SK-N-DZ (cell line): ENCODE results near the gene TOM1L2.
"Not testable (repeated sequence)": the region's sequence is repeated elsewhere in the genome, so short reads cannot be mapped to it uniquely, and the experiment has no call there.

Experiments
- DNase-seq: peaks from one replicate; pipeline ENCODE4 v3.0.0-alpha.2; 2015; ENCODE audit warnings: low spot score

Gene TOM1L2

GRCh38 chr17:17944242-17944641, 28.0 kb downstream of the TOM1L2 start:
- peak; percentile 91 for DNase-seq

- DNase-seq = peak; percentile 84
Observed at GRCh38 chr17:17943281-17943984, 28.8 kb downstream of the TOM1L2 start.

- DNase-seq = no peak
Observed at GRCh38 chr17:17942846-17943245, 29.4 kb downstream of the TOM1L2 start.

- DNase-seq = no peak
Observed at GRCh38 chr17:17941015-17941414, 31.2 kb downstream of the TOM1L2 start.

GRCh38 chr17:17940441-17940911, 31.7 kb downstream of the TOM1L2 start:
- no peak for DNase-seq

GRCh38 chr17:17939941-17940340, 32.3 kb downstream of the TOM1L2 start:
- DNase-seq = not testable (repeated sequence)

GRCh38 chr17:17938388-17939107, 33.7 kb downstream of the TOM1L2 start:
- DNase-seq = no peak

- no peak for DNase-seq
Observed at GRCh38 chr17:17937958-17938357, 34.2 kb downstream of the TOM1L2 start.

GRCh38 chr17:17937201-17937853, 34.9 kb downstream of the TOM1L2 start:
- DNase-seq = no peak

GRCh38 chr17:17935321-17936271, 36.6 kb downstream of the TOM1L2 start:
- no peak for DNase-seq

GRCh38 chr17:17934806-17935205, 37.4 kb downstream of the TOM1L2 start:
- DNase-seq = no peak

GRCh38 chr17:17934214-17934613, 38.0 kb downstream of the TOM1L2 start:
- DNase-seq = no peak

GRCh38 chr17:17933775-17934174, 38.4 kb downstream of the TOM1L2 start:
- DNase-seq = no peak

- DNase-seq = no peak
Observed at GRCh38 chr17:17931159-17931558, 41.0 kb downstream of the TOM1L2 start.

- DNase-seq = no peak
Observed at GRCh38 chr17:17930674-17931073, 41.5 kb downstream of the TOM1L2 start.

- DNase-seq = no peak
Observed at GRCh38 chr17:17929655-17930380, 42.4 kb downstream of the TOM1L2 start.

GRCh38 chr17:17928398-17929287, 43.6 kb downstream of the TOM1L2 start:
- DNase-seq = no peak

- DNase-seq = no peak
Observed at GRCh38 chr17:17926840-17927449, 45.3 kb downstream of the TOM1L2 start.

- no peak for DNase-seq
Observed at GRCh38 chr17:17926036-17926435, 46.2 kb downstream of the TOM1L2 start.
